Tibial artery (tissue), 4 donors: ENCODE results near the gene FBN3.

Source experiments
- DNase-seq, 2 donors: peaks; one replicate each; pipeline ENCODE4 v3.0.0-alpha.2; 2019
- H3K27ac ChIP-seq, 2 donors: fragments of 200-600 bp; sonication (generic) in 1 of 2; 1 replicate in 1 of 2; 2 replicates in 1 of 2; pipeline ENCODE4 v1.5.1; 2018 to 2019; ENCODE audit warnings: mild to moderate bottlenecking in 1 of 2
- H3K27me3 ChIP-seq, 2 donors: fragments of 200-600 bp; sonication (generic) in 1 of 2; one replicate each; pipeline versions ENCODE4 v1.5.1 to v1.6.0; 2016 to 2019
- H3K36me3 ChIP-seq, 3 donors: fragments of 200-600 bp; sonication (generic) in 2 of 3; one replicate each; pipeline ENCODE4 v1.5.1; 2016 to 2019; ENCODE audit warnings: mild to moderate bottlenecking in 2 of 3
- H3K4me1 ChIP-seq, 4 donors: fragments of 200-600 bp; sonication (generic) in 2 of 4; 1 replicate in 3 of 4; 2 replicates in 1 of 4; pipeline ENCODE4 v1.5.1; 2016 to 2019
- H3K4me3 ChIP-seq, 2 donors: fragments of 200-600 bp; sonication (generic) in 1 of 2; 1 replicate in 1 of 2; 2 replicates in 1 of 2; pipeline ENCODE4 v1.5.1; 2018 to 2019; ENCODE audit warnings: mild to moderate bottlenecking in 2 of 2
- H3K9me3 ChIP-seq, 3 donors: fragments of 200-600 bp; sonication (generic) in 1 of 3; one replicate each; pipeline ENCODE4 v1.5.1; 2016 to 2019
- CTCF ChIP-seq, 2 experiments: fragments of 200-600 bp in 1 of 2; fragments of 450-650 bp in 1 of 2; IDR thresholded peaks; one replicate each; pipeline ENCODE4 v1.5.1; 2017 to 2019; ENCODE audit warnings: antibody characterized with exemption in 2 of 2, mild to moderate bottlenecking in 1 of 2, moderate library complexity in 1 of 2
- intact Hi-C: fragments of 100-400 bp; cut with DNase I; formaldehyde crosslinking; loops from one replicate; pipeline ENCODE4 v1.15.0; 2023; ENCODE audit warnings: low total_unique reads

The FBN3 gene

GRCh38 chr19:8023371-8023770, 126.0 kb downstream of the FBN3 start:
- TF ChIP-seq CTCF (IDR thresholded peaks at IDR 0.05), result no peak
- Histone ChIP-seq H3K27ac (no peak overlapping the region), H3K4me3 (no peak overlapping the region), H3K9me3 (no peaks in the 10 kb centered on the region), H3K27me3 (no peaks in the 10 kb centered on the region), H3K36me3 (no peaks in the 10 kb centered on the region), H3K4me1 (no peaks in the 10 kb centered on the region)
- DNase-seq, result no peak
- intact Hi-C loops, result no loop called here

GRCh38 chr19:8022275-8022674, 127.1 kb downstream of the FBN3 start:
- intact Hi-C loops, result no loop called here
- no peak for TF ChIP-seq CTCF (IDR thresholded peaks at IDR 0.05)
- H3K9me3 ChIP-seq, result no peaks in the 10 kb centered on the region

GRCh38 chr19:8021374-8021773, 128.0 kb downstream of the FBN3 start:
- no peaks in the 10 kb centered on the region for H3K4me1 ChIP-seq
- no peaks in the 10 kb centered on the region for H3K27me3 ChIP-seq
- TF ChIP-seq CTCF (IDR thresholded peaks at IDR 0.05), result no peak
- no peaks in the 10 kb centered on the region for H3K36me3 ChIP-seq
- no peak overlapping the region for H3K27ac ChIP-seq
- DNase-seq, result no peak
- H3K4me3 ChIP-seq, result no peak overlapping the region
- H3K9me3 ChIP-seq, result no peaks in the 10 kb centered on the region
- intact Hi-C loops, result no loop called here

More at GRCh38 chr19:8022275-8022674, 127.1 kb downstream of the FBN3 start:
- H3K4me1 ChIP-seq, result no peaks in the 10 kb centered on the region
- no peak overlapping the region for H3K27ac ChIP-seq
- no peak overlapping the region for H3K4me3 ChIP-seq
- H3K36me3 ChIP-seq, result no peaks in the 10 kb centered on the region
- DNase-seq, result no peak
- no peaks in the 10 kb centered on the region for H3K27me3 ChIP-seq

- Histone ChIP-seq H3K9me3 (no peaks in the 10 kb centered on the region), H3K36me3 (no peaks in the 10 kb centered on the region), H3K4me3 (no peak overlapping the region), H3K27ac (no peak overlapping the region), H3K4me1 (no peaks in the 10 kb centered on the region), H3K27me3 (no peaks in the 10 kb centered on the region)
- intact Hi-C loops, result no loop called here
- DNase-seq, result no peak
- TF ChIP-seq CTCF (IDR thresholded peaks at IDR 0.05), result no peak
Observed at GRCh38 chr19:8020681-8021080, 128.7 kb downstream of the FBN3 start.

- Histone ChIP-seq H3K36me3 (no peaks in the 10 kb centered on the region), H3K27ac (no peak overlapping the region), H3K9me3 (no peaks in the 10 kb centered on the region), H3K27me3 (no peaks in the 10 kb centered on the region), H3K4me3 (no peak overlapping the region), H3K4me1 (no peaks in the 10 kb centered on the region)
- no peak for TF ChIP-seq CTCF (IDR thresholded peaks at IDR 0.05)
- DNase-seq, result no peak
- intact Hi-C loops, result no loop called here
Observed at GRCh38 chr19:8017808-8018207, 131.6 kb downstream of the FBN3 start.
